GM12891 (cell line): ENCODE measurements around the gene CYBC1.

Source experiments
- PAX5 ChIP-seq: IDR thresholded peaks from 2 replicates; pipeline ENCODE4 v1.6.1; 2011; ENCODE audit warnings: low read length, moderate library complexity, mild to moderate bottlenecking; ENCODE audit not compliant: insufficient read depth, severe bottlenecking
- POLR2A ChIP-seq: IDR thresholded peaks from 2 replicates; pipeline ENCODE4 v1.6.1; 2011; ENCODE audit warnings: low read depth, low read length, control low read depth
- POLR2AphosphoS5 ChIP-seq: IDR thresholded peaks from 2 replicates; pipeline ENCODE4 v1.6.1; 2011; ENCODE audit warnings: low read depth, low read length, control low read depth
- TAF1 ChIP-seq: IDR thresholded peaks from 2 replicates; pipeline ENCODE4 v1.6.1; 2011; ENCODE audit warnings: low read depth, low read length, control low read depth

DNA sequence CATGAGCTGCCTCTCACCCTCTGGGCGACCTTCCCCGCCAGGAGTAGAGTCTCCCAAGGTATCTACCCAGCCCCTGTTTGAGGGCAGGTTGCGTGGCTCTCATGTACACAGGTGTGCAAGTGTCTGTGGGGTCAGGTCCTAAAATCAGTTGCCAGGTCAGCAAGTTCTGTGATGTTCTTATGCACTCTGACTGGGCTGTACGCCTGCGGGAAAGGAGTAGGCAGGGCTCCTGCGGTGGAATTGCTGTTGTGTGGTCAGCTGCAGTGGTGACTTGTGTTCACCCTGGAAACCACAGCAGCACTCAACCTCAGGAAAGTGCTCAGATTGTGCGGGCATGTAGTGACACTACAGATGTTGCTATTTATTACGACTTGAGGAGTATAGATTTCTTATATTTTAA is 27.4 kb upstream of the CYBC1 start:
- no peak for TF ChIP-seq POLR2AphosphoS5
- TF ChIP-seq POLR2A = no peak
- no peak for TF ChIP-seq TAF1
- no peak for TF ChIP-seq PAX5
